Measurements from ENCODE around the gene NR1H2. TPM values are rescaled to one million over a fixed set of nuclear protein-coding genes. Genes with fewer than 3 reads are reported as not detected.
"Not testable (repeated sequence)": the region's sequence is repeated elsewhere in the genome, so short reads cannot be mapped to it uniquely, and the experiment has no call there.

The NR1H2 gene
- 47.7 and 59.7 TPM in 2 replicates for total RNA-seq (ENCODE audit: low replicate concordance)

DNA sequence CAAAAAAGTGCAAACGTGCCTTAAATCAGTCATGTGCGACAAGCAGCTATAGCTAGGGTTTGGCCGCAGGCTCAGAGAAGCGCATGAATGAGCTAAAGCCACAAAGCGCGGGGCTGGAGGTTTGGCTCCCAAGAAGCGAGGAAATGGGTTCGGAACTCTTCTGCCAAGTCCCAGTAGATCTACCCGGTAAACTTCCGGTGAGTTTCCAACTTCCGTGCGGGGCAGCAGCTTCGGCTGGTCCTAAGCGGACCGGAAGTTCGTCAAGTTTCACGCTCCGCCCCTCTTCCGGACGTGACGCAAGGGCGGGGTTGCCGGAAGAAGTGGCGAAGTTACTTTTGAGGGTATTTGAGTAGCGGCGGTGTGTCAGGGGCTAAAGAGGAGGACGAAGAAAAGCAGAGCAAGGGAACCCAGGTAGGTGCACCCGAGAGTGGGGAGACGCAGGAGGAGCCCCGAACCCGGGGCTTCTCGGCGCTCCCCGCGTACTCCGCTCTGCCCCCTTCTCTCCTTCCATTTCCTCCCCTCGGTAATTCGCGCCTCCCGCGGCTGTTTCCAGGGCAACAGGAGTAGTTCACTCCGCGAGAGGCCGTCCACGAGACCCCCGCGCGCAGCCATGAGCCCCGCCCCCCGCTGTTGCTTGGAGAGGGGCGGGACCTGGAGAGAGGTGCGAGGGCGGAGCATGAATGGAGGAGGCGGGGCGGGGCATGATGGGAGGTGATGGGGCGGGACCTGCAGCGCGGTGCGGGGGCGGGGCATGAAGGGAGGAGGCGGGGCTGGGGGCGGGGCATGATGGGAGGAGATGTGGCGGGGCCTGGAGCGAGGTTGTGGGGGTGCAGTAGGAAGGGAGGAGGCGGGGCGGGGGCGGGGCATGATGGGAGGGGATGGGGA lies at the start of gene NR1H2:
TSS of gene NR1H2 (plus strand) at position 292 of the 885 bp plus-strand sequence. CDS start 1,149 bp downstream, outside the sequence.
- peak within 1 kb of the TSS; percentile 91 for H3K4me3 ChIP-seq (ENCODE audit: low read depth, low read length)
- TF ChIP-seq, protein P1, sequence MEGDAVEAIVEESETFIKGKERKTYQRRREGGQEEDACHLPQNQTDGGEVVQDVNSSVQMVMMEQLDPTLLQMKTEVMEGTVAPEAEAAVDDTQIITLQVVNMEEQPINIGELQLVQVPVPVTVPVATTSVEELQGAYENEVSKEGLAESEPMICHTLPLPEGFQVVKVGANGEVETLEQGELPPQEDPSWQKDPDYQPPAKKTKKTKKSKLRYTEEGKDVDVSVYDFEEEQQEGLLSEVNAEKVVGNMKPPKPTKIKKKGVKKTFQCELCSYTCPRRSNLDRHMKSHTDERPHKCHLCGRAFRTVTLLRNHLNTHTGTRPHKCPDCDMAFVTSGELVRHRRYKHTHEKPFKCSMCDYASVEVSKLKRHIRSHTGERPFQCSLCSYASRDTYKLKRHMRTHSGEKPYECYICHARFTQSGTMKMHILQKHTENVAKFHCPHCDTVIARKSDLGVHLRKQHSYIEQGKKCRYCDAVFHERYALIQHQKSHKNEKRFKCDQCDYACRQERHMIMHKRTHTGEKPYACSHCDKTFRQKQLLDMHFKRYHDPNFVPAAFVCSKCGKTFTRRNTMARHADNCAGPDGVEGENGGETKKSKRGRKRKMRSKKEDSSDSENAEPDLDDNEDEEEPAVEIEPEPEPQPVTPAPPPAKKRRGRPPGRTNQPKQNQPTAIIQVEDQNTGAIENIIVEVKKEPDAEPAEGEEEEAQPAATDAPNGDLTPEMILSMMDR (IDR thresholded peaks at IDR 0.05; ENCODE audit: insufficient read depth, low read length) = no peak
- peak; percentile 99 for DNase-seq (ENCODE audit: low read depth)

GRCh38 chr19:50327013-50327412 lies 49.2 kb upstream of the NR1H2 start:
- DNase-seq (ENCODE audit: low read depth) = no peak
- H3K4me3 ChIP-seq (ENCODE audit: low read depth, low read length) = no peak overlapping the region
- TF ChIP-seq, protein P1 (IDR thresholded peaks at IDR 0.05; ENCODE audit: insufficient read depth, low read length) = no peak

- DNase-seq (ENCODE audit: low read depth) = no peak
- TF ChIP-seq, protein P1 (IDR thresholded peaks at IDR 0.05; ENCODE audit: insufficient read depth, low read length) = no peak
- no peak overlapping the region for H3K4me3 ChIP-seq (ENCODE audit: low read depth, low read length)
Measured at GRCh38 chr19:50327461-50328223, 48.6 kb upstream of the NR1H2 start.

DNA sequence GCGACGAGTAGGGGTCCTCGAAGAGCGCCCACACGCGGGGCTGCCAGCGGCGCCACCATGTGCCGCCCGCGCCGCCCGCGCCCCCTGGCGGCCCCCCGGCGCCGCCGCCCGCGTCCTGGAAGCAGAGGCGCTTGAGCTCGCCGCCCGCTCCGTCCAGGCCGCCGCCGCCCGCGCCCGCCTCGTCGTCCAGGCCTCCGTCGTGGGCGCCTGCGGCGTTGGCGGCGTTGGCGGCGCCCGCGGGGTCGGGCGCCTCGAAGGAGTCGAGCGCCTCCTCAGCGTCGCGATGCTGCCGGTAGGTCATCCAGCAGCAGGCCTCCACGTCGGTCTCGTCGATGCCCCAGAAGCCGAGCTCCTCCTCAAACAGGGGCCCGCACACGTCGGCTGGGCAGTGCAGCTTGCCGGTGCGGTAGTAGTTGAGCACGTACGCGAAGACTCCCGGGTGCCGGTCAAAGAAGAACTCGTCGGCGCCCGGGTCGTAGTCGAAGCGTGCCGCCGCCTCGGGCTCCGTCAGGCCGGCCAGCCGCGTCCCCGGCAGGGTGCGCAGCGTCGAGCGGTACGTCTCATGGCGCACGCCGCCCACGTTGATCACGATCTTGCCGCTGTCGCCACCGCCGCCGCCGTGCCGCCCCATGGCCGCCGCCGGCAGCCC lies 47.9 kb upstream of the NR1H2 start:
- TF ChIP-seq, protein P1 (IDR thresholded peaks at IDR 0.05; ENCODE audit: insufficient read depth, low read length) = no peak
- no peak overlapping the region for H3K4me3 ChIP-seq (ENCODE audit: low read depth, low read length)
- DNase-seq (ENCODE audit: low read depth) = no peak

DNA sequence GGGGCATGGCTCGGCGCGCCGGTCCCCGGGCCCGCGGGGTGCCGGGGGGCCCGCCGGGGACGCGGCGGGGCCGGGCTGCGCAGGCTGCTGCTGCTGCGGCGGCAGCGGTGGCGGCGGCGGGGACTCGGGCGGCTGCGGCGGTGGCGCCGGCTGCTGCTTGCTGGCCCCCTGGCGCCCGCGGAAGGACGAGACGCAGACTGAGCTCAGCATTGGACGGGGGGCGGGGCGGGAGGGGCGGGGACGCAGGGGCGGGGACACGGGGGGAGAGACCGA lies 47.4 kb upstream of the NR1H2 start:
- H3K4me3 ChIP-seq (ENCODE audit: low read depth, low read length) = no peak overlapping the region
- no peak for DNase-seq (ENCODE audit: low read depth)
- TF ChIP-seq, protein P1 (IDR thresholded peaks at IDR 0.05; ENCODE audit: insufficient read depth, low read length) = no peak

DNA sequence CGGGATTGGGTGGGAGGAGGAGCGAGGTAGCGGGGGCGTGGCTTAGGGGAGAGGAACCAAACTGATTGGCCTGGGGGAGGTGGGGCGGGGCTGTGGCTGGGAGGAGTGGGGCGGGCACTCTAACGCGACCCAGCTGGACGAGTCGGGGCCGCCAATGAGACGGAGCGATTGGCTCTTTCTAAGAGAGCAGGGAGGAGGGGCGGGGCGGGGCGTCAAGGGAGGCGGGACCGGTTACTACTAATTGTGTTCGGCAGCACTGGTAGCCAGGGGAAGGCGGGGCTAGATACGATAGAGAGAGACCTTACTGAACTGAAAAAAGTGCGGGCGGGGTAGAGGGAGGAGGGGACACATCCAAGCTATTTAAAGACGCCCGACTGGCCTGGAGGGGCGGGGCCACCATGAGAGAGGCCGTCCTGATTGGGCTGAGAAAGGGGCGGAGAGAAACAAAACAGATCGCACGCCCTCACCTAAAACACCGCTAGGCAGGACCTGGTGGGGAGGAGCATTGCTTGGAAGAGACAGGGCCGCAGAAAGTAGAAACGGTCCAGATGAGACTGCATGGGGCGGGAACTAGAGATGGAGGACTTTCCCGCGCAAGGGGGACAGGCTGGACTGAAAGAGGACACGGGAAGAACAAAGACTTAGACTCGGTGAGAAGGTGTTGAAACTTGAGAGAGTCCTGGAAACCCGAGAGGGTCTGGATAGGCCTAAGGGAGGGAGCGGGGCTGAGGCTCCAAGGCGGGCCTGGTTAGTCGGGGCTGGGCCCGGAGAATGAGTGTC lies 46.9 kb upstream of the NR1H2 start, which contains the start of gene KCNC3:
TSS of gene KCNC3 (minus strand) at position 232 of the 780 bp plus-strand sequence. CDS start 295 bp downstream, outside the sequence.
- DNase-seq (ENCODE audit: low read depth) = peak; percentile 71
- TF ChIP-seq, protein P1 (IDR thresholded peaks at IDR 0.05; ENCODE audit: insufficient read depth, low read length) = no peak
- no peak within 1 kb of the TSS for H3K4me3 ChIP-seq (ENCODE audit: low read depth, low read length)

DNA sequence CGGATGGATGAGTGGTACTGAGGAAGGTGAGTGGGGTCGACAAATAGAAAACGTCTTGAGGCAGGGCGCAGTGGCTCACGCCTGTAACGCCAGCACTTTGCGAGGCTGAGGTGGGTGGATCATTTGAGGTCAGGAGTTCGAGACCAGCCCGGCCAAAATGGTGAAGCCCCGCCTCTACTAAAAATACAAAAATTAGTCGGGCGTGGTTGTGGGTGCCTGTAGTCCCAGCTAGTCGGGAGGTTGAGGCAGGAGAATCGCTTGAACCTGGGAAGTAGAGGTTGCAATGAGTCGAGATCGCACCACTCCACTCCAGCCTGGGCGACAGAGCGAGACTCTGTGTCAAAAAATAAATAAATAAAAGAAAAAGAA lies 46.3 kb upstream of the NR1H2 start:
- DNase-seq (ENCODE audit: low read depth); H3K4me3 ChIP-seq (ENCODE audit: low read depth, low read length): not testable (repeated sequence)

All from fibroblast of the aortic adventitia (primary cell).